Thoracic aorta (tissue), 2 donors: ENCODE data around the gene CDKN2B. TPM values are rescaled to one million over a fixed set of nuclear protein-coding genes. Genes with fewer than 3 reads are reported as not detected.

Experiments used
- ATAC-seq: fragments of 150-250 bp; one replicate; pipeline ENCODE4 v1.8.0; 2017; ENCODE audit warnings: low read depth; ENCODE audit not compliant: insufficient number of reproducible peaks, low FRiP score
- DNase-seq: peaks from one replicate; pipeline ENCODE4 v3.0.0-alpha.2; 2020; ENCODE audit warnings: low spot score
- H3K27ac ChIP-seq, 2 donors: fragments of 200-600 bp; sonication (generic); 1 replicate in 1 of 2; 2 replicates in 1 of 2; pipeline ENCODE4 v1.5.1; 2016; ENCODE audit warnings: mild to moderate bottlenecking in 2 of 2, moderate library complexity in 2 of 2
- H3K27me3 ChIP-seq: fragments of 200-600 bp; sonication (generic); replicated peaks from 2 replicates; pipeline ENCODE4 v1.6.0; 2016; ENCODE audit warnings: mild to moderate bottlenecking; ENCODE audit not compliant: insufficient read depth
- H3K36me3 ChIP-seq: fragments of 200-600 bp; sonication (generic); one replicate; pipeline ENCODE4 v1.5.1; 2016
- H3K4me1 ChIP-seq, 2 donors: fragments of 200-600 bp; sonication (generic); 1 replicate in 1 of 2; 2 replicates in 1 of 2; pipeline versions ENCODE4 v1.5.1 to v1.6.0; 2016; ENCODE audit warnings: low read depth in 2 of 2, mild to moderate bottlenecking in 1 of 2; ENCODE audit not compliant: control insufficient read depth in 1 of 2
- H3K4me3 ChIP-seq: fragments of 200-600 bp; sonication (generic); 2 replicates; pipeline ENCODE4 v1.5.1; 2016; ENCODE audit warnings: mild to moderate bottlenecking
- H3K9me3 ChIP-seq: fragments of 200-600 bp; sonication (generic); 2 replicates; pipeline ENCODE4 v1.5.1; 2016
- total RNA-seq, 2 donors: library from RNA; depleted of rRNA; stranded (reverse); fragments of >200 nt; gene quantifications; one replicate each; pipeline versions ENCODE4 v1.1.0 to v1.2.3, GENCODE V29; 2016
- TF ChIP-seq, protein P1 (sequence below): fragments of 200-600 bp; sonication (generic); IDR thresholded peaks from one replicate; pipeline ENCODE4 v1.5.1; 2019; ENCODE audit warnings: antibody characterized with exemption

The CDKN2B gene
- total RNA-seq, 2 donors from 2014 or later = 2.6 to 10.0 TPM

DNA sequence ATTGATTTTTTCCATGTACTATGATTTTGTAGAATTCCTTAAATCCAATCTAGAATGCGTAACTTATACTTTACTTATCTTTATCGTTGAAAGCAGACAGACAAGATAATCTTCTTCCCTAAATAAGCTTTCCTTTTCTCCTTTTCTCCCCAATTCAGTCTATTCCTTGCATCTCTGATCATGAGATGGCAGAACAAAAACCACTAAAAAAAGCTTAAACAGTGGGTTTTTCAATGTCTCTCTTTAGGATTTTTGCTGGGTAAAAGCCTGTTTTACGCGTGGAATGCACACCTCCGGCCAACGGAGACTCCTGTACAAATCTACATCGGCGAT is 755 bp downstream of the CDKN2B start:
- DNase-seq (no peak), ATAC-seq (no peak)
- Histone ChIP-seq H3K27me3 (no peaks in the 10 kb centered on the region), H3K4me3 (peak overlapping the region; percentile 76), H3K9me3 (no peaks in the 10 kb centered on the region), H3K4me1 (peaks cover 0 to 5% of the 10 kb centered on the region in 2 donors), H3K36me3 (no peaks in the 10 kb centered on the region), H3K27ac (peak overlapping the region; percentile 83 to 88)
- TF ChIP-seq, protein P1, sequence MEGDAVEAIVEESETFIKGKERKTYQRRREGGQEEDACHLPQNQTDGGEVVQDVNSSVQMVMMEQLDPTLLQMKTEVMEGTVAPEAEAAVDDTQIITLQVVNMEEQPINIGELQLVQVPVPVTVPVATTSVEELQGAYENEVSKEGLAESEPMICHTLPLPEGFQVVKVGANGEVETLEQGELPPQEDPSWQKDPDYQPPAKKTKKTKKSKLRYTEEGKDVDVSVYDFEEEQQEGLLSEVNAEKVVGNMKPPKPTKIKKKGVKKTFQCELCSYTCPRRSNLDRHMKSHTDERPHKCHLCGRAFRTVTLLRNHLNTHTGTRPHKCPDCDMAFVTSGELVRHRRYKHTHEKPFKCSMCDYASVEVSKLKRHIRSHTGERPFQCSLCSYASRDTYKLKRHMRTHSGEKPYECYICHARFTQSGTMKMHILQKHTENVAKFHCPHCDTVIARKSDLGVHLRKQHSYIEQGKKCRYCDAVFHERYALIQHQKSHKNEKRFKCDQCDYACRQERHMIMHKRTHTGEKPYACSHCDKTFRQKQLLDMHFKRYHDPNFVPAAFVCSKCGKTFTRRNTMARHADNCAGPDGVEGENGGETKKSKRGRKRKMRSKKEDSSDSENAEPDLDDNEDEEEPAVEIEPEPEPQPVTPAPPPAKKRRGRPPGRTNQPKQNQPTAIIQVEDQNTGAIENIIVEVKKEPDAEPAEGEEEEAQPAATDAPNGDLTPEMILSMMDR = no peak

DNA sequence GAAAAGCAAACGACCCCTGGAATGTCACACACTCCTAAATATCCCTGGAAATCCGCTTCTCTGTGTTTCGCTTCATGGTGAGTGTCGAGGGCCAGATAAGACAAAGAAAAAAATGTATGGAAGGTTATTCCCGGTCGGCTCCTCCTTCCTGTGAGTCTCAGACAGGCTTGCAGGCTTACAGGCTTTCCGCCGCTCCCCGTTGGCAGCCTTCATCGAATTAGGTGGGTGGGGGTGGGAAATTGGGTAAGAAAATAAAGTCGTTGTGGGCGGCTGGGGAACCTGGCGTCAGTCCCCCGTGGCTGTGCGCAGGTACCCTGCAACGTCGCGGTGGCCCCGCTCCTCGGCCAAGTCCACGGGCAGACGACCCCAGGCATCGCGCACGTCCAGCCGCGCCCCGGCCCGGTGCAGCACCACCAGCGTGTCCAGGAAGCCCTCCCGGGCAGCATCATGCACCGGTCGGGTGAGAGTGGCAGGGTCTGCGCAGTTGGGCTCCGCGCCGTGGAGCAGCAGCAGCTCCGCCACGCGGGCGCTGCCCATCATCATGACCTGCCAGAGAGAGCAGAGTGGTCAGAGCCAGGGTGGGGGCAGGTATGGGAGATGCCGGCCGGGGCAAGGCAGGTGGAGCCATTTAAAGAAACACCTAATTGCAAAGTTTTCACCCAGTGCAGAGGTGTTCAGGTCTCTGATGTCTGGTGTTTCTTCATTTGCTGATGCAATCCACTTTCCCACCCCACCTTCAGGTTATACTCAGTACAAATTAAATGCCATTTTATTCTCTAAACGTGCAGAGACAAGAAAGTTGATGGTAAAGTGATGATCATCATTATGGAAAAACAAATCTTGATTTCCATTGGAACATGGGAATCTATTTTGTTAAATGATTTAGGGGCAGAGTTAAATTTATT is 3.2 kb downstream of the CDKN2B start:
- Histone ChIP-seq H3K9me3 (no peaks in the 10 kb centered on the region), H3K4me1 (peaks cover 0 to 5% of the 10 kb centered on the region in 2 donors), H3K4me3 (no peak overlapping the region), H3K27me3 (no peaks in the 10 kb centered on the region), H3K36me3 (no peaks in the 10 kb centered on the region), H3K27ac (no peak overlapping the region)
- ATAC-seq = no peak
- TF ChIP-seq, protein P1 = no peak
- DNase-seq = no peak

DNA sequence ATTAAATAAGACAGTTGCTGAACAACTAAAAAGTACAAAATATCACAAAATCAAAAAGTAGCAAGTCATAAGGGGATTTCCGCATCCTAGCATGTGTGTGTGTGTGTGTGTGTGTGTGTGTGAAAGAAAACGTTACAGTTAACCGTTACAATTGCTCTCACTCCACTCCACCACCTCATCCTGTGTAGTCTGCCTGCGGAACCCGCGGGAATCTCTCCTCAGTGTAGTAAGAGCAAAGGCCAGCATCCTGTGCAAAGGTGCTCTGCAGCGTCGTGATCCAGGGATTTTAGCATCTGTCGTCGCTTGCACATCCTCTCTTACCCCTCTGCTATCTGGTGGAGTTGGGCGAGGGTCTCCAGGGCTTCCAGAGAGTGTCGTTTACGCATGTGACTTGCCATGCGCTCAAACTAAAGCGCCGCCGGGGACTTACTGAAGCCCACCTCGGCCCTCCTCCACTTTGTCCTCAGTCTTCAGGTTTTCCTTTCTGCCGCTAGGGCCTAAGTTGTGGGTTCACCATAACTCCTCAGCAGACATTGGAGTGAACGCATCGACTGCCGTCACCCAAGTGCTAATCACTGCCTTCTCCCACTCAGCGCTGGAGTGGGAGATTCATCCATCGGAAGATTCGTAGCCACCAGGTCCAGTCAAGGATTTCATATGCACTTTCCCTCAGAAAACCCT is 3.9 kb downstream of the CDKN2B start:
- no peak for ATAC-seq
- TF ChIP-seq, protein P1 = no peak

DNA sequence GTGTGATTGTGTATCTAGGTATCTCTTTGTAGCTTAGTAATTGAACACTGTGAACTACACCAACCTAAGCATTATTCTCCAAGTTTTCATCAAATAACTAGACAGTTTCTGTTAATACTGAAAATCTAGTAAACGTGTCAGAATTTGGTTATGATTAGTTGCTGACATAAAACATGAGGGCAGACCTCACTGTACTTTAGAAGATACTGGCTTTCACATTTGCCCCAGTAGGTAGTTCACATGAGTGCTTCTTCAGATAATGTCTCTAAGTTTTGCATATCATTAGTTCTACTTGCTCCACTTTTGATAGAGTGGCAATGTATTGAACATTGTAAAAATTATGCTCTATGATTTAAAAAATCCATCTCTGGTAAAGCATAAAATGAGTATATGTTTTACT is 7.1 kb downstream of the CDKN2B start:
- H3K36me3 ChIP-seq = no peaks in the 10 kb centered on the region
- H3K27me3 ChIP-seq = no peaks in the 10 kb centered on the region
- no peak overlapping the region for H3K27ac ChIP-seq
- TF ChIP-seq, protein P1 = no peak
- H3K4me1 ChIP-seq = no peaks in the 10 kb centered on the region
- DNase-seq (no peak), ATAC-seq (no peak)
- H3K9me3 ChIP-seq = no peaks in the 10 kb centered on the region
- H3K4me3 ChIP-seq = no peak overlapping the region

More for the DNA sequence above, 3.9 kb downstream of the CDKN2B start:
- Histone ChIP-seq H3K9me3 (no peaks in the 10 kb centered on the region), H3K4me3 (no peak overlapping the region), H3K4me1 (peaks cover 0 to 5% of the 10 kb centered on the region in 2 donors), H3K27ac (no peak overlapping the region), H3K36me3 (no peaks in the 10 kb centered on the region), H3K27me3 (no peaks in the 10 kb centered on the region)
- DNase-seq = no peak

DNA sequence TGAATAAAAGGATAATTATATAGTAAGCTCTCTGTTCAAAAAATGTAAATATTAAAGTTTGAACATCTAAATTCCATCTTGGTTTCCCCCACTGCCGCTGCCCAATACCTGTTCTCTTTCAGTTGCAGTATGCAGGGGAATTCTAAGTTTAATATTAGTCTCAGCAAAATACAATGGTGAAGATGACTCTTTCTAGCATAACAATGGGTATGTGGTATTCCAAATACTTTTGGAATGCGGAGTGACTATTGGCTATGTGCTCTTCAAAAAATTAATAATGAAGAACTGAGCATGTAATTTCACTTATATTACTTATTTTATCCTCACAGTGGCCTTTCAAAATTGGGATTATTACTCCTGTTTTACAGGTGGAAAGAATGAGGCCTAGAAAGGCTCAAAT is 11.1 kb downstream of the CDKN2B start:
- no peaks in the 10 kb centered on the region for H3K36me3 ChIP-seq
- no peak overlapping the region for H3K27ac ChIP-seq
- H3K4me3 ChIP-seq = no peak overlapping the region
- ATAC-seq = no peak
- TF ChIP-seq, protein P1 = no peak
- DNase-seq = no peak
- H3K4me1 ChIP-seq = peaks cover 0 to 10% of the 10 kb centered on the region in 2 donors
- H3K27me3 ChIP-seq = no peaks in the 10 kb centered on the region
- H3K9me3 ChIP-seq = no peaks in the 10 kb centered on the region
